Ishikawa (cell line): ENCODE measurements around the gene KPNA4.

Source experiments
- CEBPB ChIP-seq: IDR thresholded peaks from 2 replicates; pipeline ENCODE4 v1.6.1; 2012
- EP300 ChIP-seq: IDR thresholded peaks from 2 replicates; pipeline ENCODE4 v1.6.1; 2012; ENCODE audit warnings: borderline replicate concordance
- NFIC ChIP-seq: IDR thresholded peaks from 2 replicates; pipeline ENCODE4 v1.6.1; 2012
- RAD21 ChIP-seq: IDR thresholded peaks from 2 replicates; pipeline ENCODE4 v1.6.1; 2012; ENCODE audit warnings: low read depth
- TAF1 ChIP-seq: IDR thresholded peaks from 2 replicates; pipeline ENCODE4 v1.6.1; 2012; ENCODE audit warnings: low read depth, mild to moderate bottlenecking
- YY1 ChIP-seq: IDR thresholded peaks from 2 replicates; pipeline ENCODE4 v1.6.1; 2012; ENCODE audit warnings: low read depth
- ZBTB7A ChIP-seq: IDR thresholded peaks from 2 replicates; pipeline ENCODE4 v1.6.1; 2012; ENCODE audit warnings: low read depth
- TF ChIP-seq, protein P1 (sequence below): IDR thresholded peaks from 2 replicates; pipeline ENCODE4 v1.6.1; 2012
- TF ChIP-seq, protein P2 (sequence below): IDR thresholded peaks from 2 replicates; pipeline ENCODE4 v1.6.1; 2012; ENCODE audit warnings: low read depth, mild to moderate bottlenecking

DNA sequence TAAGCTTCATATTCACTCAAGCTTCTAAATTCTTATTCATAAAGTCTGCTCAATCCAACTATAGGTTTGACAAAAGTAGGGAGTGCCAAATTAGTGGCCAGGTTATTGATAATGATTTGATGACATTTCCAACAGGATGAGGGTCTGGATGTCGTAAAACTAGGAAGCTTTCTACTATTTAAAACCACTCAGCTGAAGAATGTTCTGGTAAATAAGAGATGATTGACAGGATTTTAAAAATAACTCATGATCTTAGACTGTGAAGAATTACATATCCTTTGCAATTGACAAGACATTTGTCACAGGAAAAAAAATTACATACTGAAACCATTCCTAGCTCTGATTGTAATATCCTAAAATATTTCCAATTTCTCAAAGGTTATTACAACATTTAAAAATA is 100.4 kb downstream of the KPNA4 start:
- no peak for TF ChIP-seq TAF1
- no peak for TF ChIP-seq NFIC
- TF ChIP-seq, protein P1, sequence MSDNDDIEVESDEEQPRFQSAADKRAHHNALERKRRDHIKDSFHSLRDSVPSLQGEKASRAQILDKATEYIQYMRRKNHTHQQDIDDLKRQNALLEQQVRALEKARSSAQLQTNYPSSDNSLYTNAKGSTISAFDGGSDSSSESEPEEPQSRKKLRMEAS, result no peak
- TF ChIP-seq YY1, result no peak
- no peak for TF ChIP-seq EP300
- no peak for TF ChIP-seq RAD21
- no peak for TF ChIP-seq ZBTB7A
- TF ChIP-seq CEBPB, result no peak
- TF ChIP-seq, protein P2, sequence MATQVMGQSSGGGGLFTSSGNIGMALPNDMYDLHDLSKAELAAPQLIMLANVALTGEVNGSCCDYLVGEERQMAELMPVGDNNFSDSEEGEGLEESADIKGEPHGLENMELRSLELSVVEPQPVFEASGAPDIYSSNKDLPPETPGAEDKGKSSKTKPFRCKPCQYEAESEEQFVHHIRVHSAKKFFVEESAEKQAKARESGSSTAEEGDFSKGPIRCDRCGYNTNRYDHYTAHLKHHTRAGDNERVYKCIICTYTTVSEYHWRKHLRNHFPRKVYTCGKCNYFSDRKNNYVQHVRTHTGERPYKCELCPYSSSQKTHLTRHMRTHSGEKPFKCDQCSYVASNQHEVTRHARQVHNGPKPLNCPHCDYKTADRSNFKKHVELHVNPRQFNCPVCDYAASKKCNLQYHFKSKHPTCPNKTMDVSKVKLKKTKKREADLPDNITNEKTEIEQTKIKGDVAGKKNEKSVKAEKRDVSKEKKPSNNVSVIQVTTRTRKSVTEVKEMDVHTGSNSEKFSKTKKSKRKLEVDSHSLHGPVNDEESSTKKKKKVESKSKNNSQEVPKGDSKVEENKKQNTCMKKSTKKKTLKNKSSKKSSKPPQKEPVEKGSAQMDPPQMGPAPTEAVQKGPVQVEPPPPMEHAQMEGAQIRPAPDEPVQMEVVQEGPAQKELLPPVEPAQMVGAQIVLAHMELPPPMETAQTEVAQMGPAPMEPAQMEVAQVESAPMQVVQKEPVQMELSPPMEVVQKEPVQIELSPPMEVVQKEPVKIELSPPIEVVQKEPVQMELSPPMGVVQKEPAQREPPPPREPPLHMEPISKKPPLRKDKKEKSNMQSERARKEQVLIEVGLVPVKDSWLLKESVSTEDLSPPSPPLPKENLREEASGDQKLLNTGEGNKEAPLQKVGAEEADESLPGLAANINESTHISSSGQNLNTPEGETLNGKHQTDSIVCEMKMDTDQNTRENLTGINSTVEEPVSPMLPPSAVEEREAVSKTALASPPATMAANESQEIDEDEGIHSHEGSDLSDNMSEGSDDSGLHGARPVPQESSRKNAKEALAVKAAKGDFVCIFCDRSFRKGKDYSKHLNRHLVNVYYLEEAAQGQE, result no peak
